Kidney epithelial cell (primary cell): ENCODE data around the gene AKT3. TPM values are rescaled to one million over a fixed set of nuclear protein-coding genes. Genes with fewer than 3 reads are reported as not detected.

Experiments used
- DNase-seq: peaks from one replicate; pipeline ENCODE4 v3.0.0-alpha.2; 2010; ENCODE audit warnings: low read depth
- H3K27me3 ChIP-seq: 2 replicates; pipeline ENCODE4 v1.6.0; 2011; ENCODE audit warnings: low read length; ENCODE audit not compliant: control insufficient read depth, insufficient read depth
- H3K36me3 ChIP-seq: 2 replicates; pipeline ENCODE4 v1.5.1; 2011; ENCODE audit warnings: low read length; ENCODE audit not compliant: control insufficient read depth, insufficient read depth
- H3K4me3 ChIP-seq: 2 replicates; pipeline ENCODE4 v1.5.1; 2011; ENCODE audit warnings: low read depth, mild to moderate bottlenecking, control low read depth, low read length
- CTCF ChIP-seq: IDR thresholded peaks from 2 replicates; pipeline ENCODE4 v1.5.1; 2011; ENCODE audit warnings: mild to moderate bottlenecking, moderate library complexity, low read length, control low read depth, inconsistent platforms; ENCODE audit not compliant: insufficient read depth, poor library complexity, severe bottlenecking
- total RNA-seq: library from RNA; depleted of rRNA; stranded (reverse); fragments of >200 nt; gene quantifications from 2 replicates; pipeline ENCODE4 v1.2.3, GENCODE V29; 2015

Gene AKT3
- total RNA-seq, 1 donor from 2014 or later = 13.1 TPM

GRCh38 chr1:243462929-243463697 is 386.9 kb downstream of the AKT3 start:
- H3K4me3 ChIP-seq = no peak overlapping the region
- TF ChIP-seq CTCF = no peak
- H3K27me3 ChIP-seq = no peaks in the 10 kb centered on the region
- H3K36me3 ChIP-seq = no peaks in the 10 kb centered on the region
- no peak for DNase-seq

GRCh38 chr1:243461700-243462099 is 388.3 kb downstream of the AKT3 start:
- Histone ChIP-seq H3K4me3 (no peak overlapping the region), H3K27me3 (no peaks in the 10 kb centered on the region), H3K36me3 (no peaks in the 10 kb centered on the region)
- no peak for DNase-seq
- TF ChIP-seq CTCF = no peak

GRCh38 chr1:243459059-243459458 is 391.0 kb downstream of the AKT3 start:
- no peak for TF ChIP-seq CTCF
- Histone ChIP-seq H3K36me3 (no peaks in the 10 kb centered on the region), H3K27me3 (no peaks in the 10 kb centered on the region), H3K4me3 (no peak overlapping the region)
- DNase-seq = no peak

- no peak for DNase-seq
- Histone ChIP-seq H3K27me3 (no peaks in the 10 kb centered on the region), H3K36me3 (no peaks in the 10 kb centered on the region), H3K4me3 (no peak overlapping the region)
- no peak for TF ChIP-seq CTCF
Measured at GRCh38 chr1:243457363-243457982, 392.6 kb downstream of the AKT3 start.

GRCh38 chr1:243455760-243456651 is 394.0 kb downstream of the AKT3 start:
- no peak for DNase-seq
- Histone ChIP-seq H3K4me3 (no peak overlapping the region), H3K36me3 (no peaks in the 10 kb centered on the region), H3K27me3 (no peaks in the 10 kb centered on the region)
- TF ChIP-seq CTCF = no peak
